T-helper 2 cell treated with Interferon-gamma antibody and Interleukin-4, amounts not matched to agents 100 ng/mL and 5 ng/mL, for 36 hours (primary cell): Measurements from ENCODE around the gene TTC9C. TPM values are rescaled to one million over a fixed set of nuclear protein-coding genes. Genes with fewer than 3 reads are reported as not detected.

Experiments used
- total RNA-seq: library from RNA; stranded (reverse); gene quantifications from 2 replicates; pipeline ENCODE4 v1.2.3, GENCODE V29; 2022

The TTC9C gene
- total RNA-seq, 1 donor from 2014 or later = 39.9 TPM

Other genes starting within 250 kb of the TTC9C start
- gene AHNAK, start 181.7 kb upstream of the TTC9C start, total RNA-seq = 288 and 291 TPM in 2 replicates
- 1,326 and 1,342 TPM in 2 replicates for gene EEF1G, start 154.6 kb upstream of the TTC9C start, total RNA-seq
- gene TUT1, start 137.0 kb upstream of the TTC9C start, total RNA-seq = 26.4 and 30.9 TPM in 2 replicates
- 257 and 262 TPM in 2 replicates for gene MTA2, start 126.6 kb upstream of the TTC9C start, total RNA-seq
- gene EML3, start 115.7 kb upstream of the TTC9C start, total RNA-seq = 126 and 133 TPM in 2 replicates
- gene ROM1, start 115.2 kb upstream of the TTC9C start, total RNA-seq = 0.95 and 1.0 TPM in 2 replicates
- 65.4 and 69.3 TPM in 2 replicates for gene B3GAT3, start 106.5 kb upstream of the TTC9C start, total RNA-seq
- gene GANAB, start 81.9 kb upstream of the TTC9C start, total RNA-seq = 275 and 283 TPM in 2 replicates
- gene INTS5, start 75.2 kb upstream of the TTC9C start, total RNA-seq = 31.0 and 31.8 TPM in 2 replicates
- 99.6 and 105 TPM in 2 replicates for gene C11orf98, start 63.3 kb upstream of the TTC9C start, total RNA-seq
- 21.3 and 24.7 TPM in 2 replicates for gene CSKMT, start 63.2 kb upstream of the TTC9C start, total RNA-seq
- 8.7 and 9.2 TPM in 2 replicates for gene UQCC3, start 56.8 kb upstream of the TTC9C start, total RNA-seq
- gene LBHD1, start 56.2 kb upstream of the TTC9C start, total RNA-seq = 18.9 and 20.7 TPM in 2 replicates
- gene UBXN1, start 49.4 kb upstream of the TTC9C start, total RNA-seq = 113 and 119 TPM in 2 replicates
- 0.25 and 0.32 TPM in 2 replicates for gene LRRN4CL, start 39.0 kb upstream of the TTC9C start, total RNA-seq
- 26.5 and 28.4 TPM in 2 replicates for gene BSCL2, start 21.1 kb upstream of the TTC9C start, total RNA-seq
- gene GNG3, start 20.8 kb upstream of the TTC9C start, total RNA-seq = 0.30 TPM in 1 of 2 replicates, not detected in the other
- gene HNRNPUL2, start 1.0 kb upstream of the TTC9C start, total RNA-seq = 69.9 and 72.6 TPM in 2 replicates
- gene ZBTB3, start 25.7 kb downstream of the TTC9C start, total RNA-seq = 12.9 and 13.9 TPM in 2 replicates
- gene POLR2G, start 33.1 kb downstream of the TTC9C start, total RNA-seq = 101 and 104 TPM in 2 replicates
- gene TAF6L, start 42.9 kb downstream of the TTC9C start, total RNA-seq = 21.6 and 21.9 TPM in 2 replicates
- gene TMEM179B, start 58.9 kb downstream of the TTC9C start, total RNA-seq = 37.1 and 37.2 TPM in 2 replicates
- gene TMEM223, start 63.5 kb downstream of the TTC9C start, total RNA-seq = 19.6 and 19.8 TPM in 2 replicates
- 86.2 and 91.7 TPM in 2 replicates for gene NXF1, start 77.0 kb downstream of the TTC9C start, total RNA-seq
- gene STX5, start 103.6 kb downstream of the TTC9C start, total RNA-seq = 39.4 and 39.8 TPM in 2 replicates
- gene TEX54, start 104.4 kb downstream of the TTC9C start, total RNA-seq = 0.77 TPM in 1 of 2 replicates, not detected in the other
- 77.5 and 81.6 TPM in 2 replicates for gene WDR74, start 111.1 kb downstream of the TTC9C start, total RNA-seq
- gene SLC3A2, start 152.4 kb downstream of the TTC9C start, total RNA-seq = 163 TPM in 2 replicates
- gene CHRM1, start 192.9 kb downstream of the TTC9C start, total RNA-seq = not detected in 2 replicates